Peyer's patch (tissue), 4 donors: ENCODE results near the gene ENPEP. TPM values are rescaled to one million over a fixed set of nuclear protein-coding genes. Genes with fewer than 3 reads are reported as not detected.
"Not testable (repeated sequence)": the region's sequence is repeated elsewhere in the genome, so short reads cannot be mapped to it uniquely, and the experiment has no call there.

Experiments
- DNase-seq, 3 donors: peaks; one replicate each; pipeline ENCODE4 v3.0.0-alpha.2; 2017 to 2019
- H3K27ac ChIP-seq, 4 donors: fragments of 200-600 bp; sonication (generic); one replicate each; pipeline ENCODE4 v1.5.1; 2016 to 2019
- H3K27me3 ChIP-seq, 2 donors: fragments of 200-600 bp; sonication (generic); one replicate each; pipeline ENCODE4 v1.5.1; 2019
- H3K36me3 ChIP-seq, 3 donors: fragments of 200-600 bp; sonication (generic); one replicate each; pipeline ENCODE4 v1.5.1; 2016 to 2019
- H3K4me1 ChIP-seq, 4 donors: fragments of 200-600 bp; sonication (generic); one replicate each; pipeline ENCODE4 v1.5.1; 2016 to 2019
- H3K4me3 ChIP-seq, 4 donors: fragments of 200-600 bp; sonication (generic); 1 replicate in 3 of 4; 2 replicates in 1 of 4; pipeline ENCODE4 v1.5.1; 2016 to 2019; ENCODE audit warnings: mild to moderate bottlenecking in 1 of 4
- H3K9me3 ChIP-seq, 4 donors: fragments of 200-600 bp; sonication (generic); one replicate each; pipeline ENCODE4 v1.5.1; 2016 to 2019; ENCODE audit warnings: mild to moderate bottlenecking in 1 of 4
- CTCF ChIP-seq, 6 experiments: fragments of 450-650 bp in 4 of 6; fragments of 200-600 bp in 2 of 6; sonication (generic) in 1 of 6; IDR thresholded peaks; one replicate each; pipeline ENCODE4 v1.5.1; 2017 to 2019; ENCODE audit warnings: antibody characterized with exemption in 6 of 6, mild to moderate bottlenecking in 3 of 6, moderate library complexity in 1 of 6
- POLR2A ChIP-seq, 2 donors: fragments of 450-650 bp; IDR thresholded peaks; one replicate each; pipeline ENCODE4 v1.5.1; 2017; ENCODE audit warnings: antibody characterized with exemption in 2 of 2, mild to moderate bottlenecking in 2 of 2, moderate library complexity in 2 of 2
- total RNA-seq, 4 donors: library from RNA; depleted of rRNA; stranded (reverse); fragments of >200 nt; gene quantifications; one replicate each; pipeline ENCODE4 v1.1.0, GENCODE V29; 2016

The ENPEP gene
- total RNA-seq, 4 donors from 2014 or later = 27.2 to 751 (median 412) TPM

- H3K36me3 ChIP-seq = peaks cover 0 to 13% (median 0%) of the 10 kb centered on the region in 3 donors
- H3K9me3 ChIP-seq = no peaks in the 10 kb centered on the region
- DNase-seq = peak in 1 of 3 donors; percentile 53
- no peaks in the 10 kb centered on the region for H3K27me3 ChIP-seq
- H3K4me3 ChIP-seq = no peak overlapping the region
- no peaks in the 10 kb centered on the region for H3K4me1 ChIP-seq
- no peak overlapping the region for H3K27ac ChIP-seq
- no peak for TF ChIP-seq CTCF (IDR thresholded peaks at IDR 0.05)
- no peak for TF ChIP-seq POLR2A (IDR thresholded peaks at IDR 0.05)
Observed at GRCh38 chr4:110567214-110567613, 91.3 kb downstream of the ENPEP start.

- H3K27me3 ChIP-seq, H3K36me3 ChIP-seq, H3K4me1 ChIP-seq, H3K9me3 ChIP-seq, H3K27ac ChIP-seq, H3K4me3 ChIP-seq, DNase-seq: not testable (repeated sequence)
Observed at GRCh38 chr4:110576696-110577095, 100.7 kb downstream of the ENPEP start.

GRCh38 chr4:110586131-110586850, 110.3 kb downstream of the ENPEP start:
- peak overlapping the region in 2 of 4 donors; percentile 10 to 28 for H3K4me3 ChIP-seq
- H3K27me3 ChIP-seq = no peaks in the 10 kb centered on the region
- H3K36me3 ChIP-seq = no peaks in the 10 kb centered on the region
- no peak overlapping the region for H3K27ac ChIP-seq
- no peaks in the 10 kb centered on the region for H3K4me1 ChIP-seq
- H3K9me3 ChIP-seq = no peaks in the 10 kb centered on the region
- DNase-seq = no peak
- no peak for TF ChIP-seq POLR2A (IDR thresholded peaks at IDR 0.05)
- TF ChIP-seq CTCF (IDR thresholded peaks at IDR 0.05) = peak in 3 of 6 experiments; percentile 64 to 70 (median 66)

GRCh38 chr4:110587666-110588285, 111.8 kb downstream of the ENPEP start:
- H3K4me1 ChIP-seq = no peaks in the 10 kb centered on the region
- H3K4me3 ChIP-seq = no peak overlapping the region
- H3K27me3 ChIP-seq = no peaks in the 10 kb centered on the region
- no peaks in the 10 kb centered on the region for H3K9me3 ChIP-seq
- TF ChIP-seq CTCF (IDR thresholded peaks at IDR 0.05) (no peak), POLR2A (IDR thresholded peaks at IDR 0.05) (no peak)
- H3K27ac ChIP-seq = no peak overlapping the region
- H3K36me3 ChIP-seq = no peaks in the 10 kb centered on the region
- no peak for DNase-seq

GRCh38 chr4:110589297-110589696, 113.3 kb downstream of the ENPEP start:
- Histone ChIP-seq H3K9me3 (no peaks in the 10 kb centered on the region), H3K27ac (no peak overlapping the region), H3K27me3 (no peaks in the 10 kb centered on the region), H3K4me3 (no peak overlapping the region), H3K4me1 (no peaks in the 10 kb centered on the region), H3K36me3 (no peaks in the 10 kb centered on the region)
- TF ChIP-seq CTCF (IDR thresholded peaks at IDR 0.05) = peak in 1 of 6 experiments; percentile 29
- no peak for TF ChIP-seq POLR2A (IDR thresholded peaks at IDR 0.05)
- DNase-seq = no peak

- Histone ChIP-seq H3K4me1 (no peaks in the 10 kb centered on the region), H3K9me3 (peaks cover 0 to 7% (median 0%) of the 10 kb centered on the region in 4 donors), H3K27me3 (no peaks in the 10 kb centered on the region), H3K36me3 (no peaks in the 10 kb centered on the region), H3K4me3 (no peak overlapping the region), H3K27ac (no peak overlapping the region)
- no peak for TF ChIP-seq POLR2A (IDR thresholded peaks at IDR 0.05)
- TF ChIP-seq CTCF (IDR thresholded peaks at IDR 0.05) = no peak
- DNase-seq = no peak
Observed at GRCh38 chr4:110595583-110595982, 119.6 kb downstream of the ENPEP start.
